NCI-H345 treated with DMSO at 0.1 percent for 48 hours (cell line): ENCODE data around the gene CENPP.
"Not testable (repeated sequence)": the region's sequence is repeated elsewhere in the genome, so short reads cannot be mapped to it uniquely, and the experiment has no call there.

ENCODE experiments used
- DNase-seq: peaks from one replicate; lab custom pipeline; 2025; ENCODE audit not compliant: unreplicated experiment; lab: John Stamatoyannopoulos, UW

The CENPP gene

DNA sequence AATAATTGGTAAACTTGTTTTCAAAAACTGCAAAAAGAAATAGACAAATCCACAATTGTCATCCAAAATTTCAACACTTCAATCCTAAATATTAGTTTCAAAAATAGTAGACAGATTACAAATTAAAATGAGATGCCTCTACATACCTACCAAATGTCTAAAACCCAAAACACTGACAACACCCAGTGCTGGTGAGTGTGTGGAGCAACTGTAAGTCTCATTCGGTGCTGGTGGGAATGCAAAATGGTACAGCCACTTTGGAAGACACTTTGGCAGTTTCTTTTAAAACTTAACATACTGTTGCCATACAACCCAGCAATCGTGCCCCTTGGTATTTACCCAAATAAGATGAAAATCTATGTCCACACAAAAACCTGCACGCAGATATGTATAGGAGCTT is 203.4 kb downstream of the CENPP start:
- DNase-seq = no peak

DNA sequence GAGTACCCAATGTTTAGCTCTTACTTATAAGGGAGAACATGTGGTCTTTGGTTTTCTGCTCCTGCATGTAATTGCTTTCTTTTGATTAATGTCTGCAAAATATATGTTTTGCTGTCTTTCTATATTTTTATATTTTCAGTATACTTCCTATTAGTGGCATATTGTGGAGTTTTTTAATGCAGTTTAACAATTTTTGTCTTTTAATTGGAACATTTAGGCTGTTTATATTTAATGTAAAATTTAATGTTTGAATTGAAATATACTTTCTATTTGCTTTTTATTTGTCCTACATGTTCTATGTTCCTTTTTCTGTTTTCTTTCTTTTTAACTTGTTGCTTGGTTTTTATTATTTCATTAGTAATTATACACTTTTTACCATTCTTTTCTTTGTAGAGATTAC is 205.1 kb downstream of the CENPP start:
- DNase-seq = no peak

DNA sequence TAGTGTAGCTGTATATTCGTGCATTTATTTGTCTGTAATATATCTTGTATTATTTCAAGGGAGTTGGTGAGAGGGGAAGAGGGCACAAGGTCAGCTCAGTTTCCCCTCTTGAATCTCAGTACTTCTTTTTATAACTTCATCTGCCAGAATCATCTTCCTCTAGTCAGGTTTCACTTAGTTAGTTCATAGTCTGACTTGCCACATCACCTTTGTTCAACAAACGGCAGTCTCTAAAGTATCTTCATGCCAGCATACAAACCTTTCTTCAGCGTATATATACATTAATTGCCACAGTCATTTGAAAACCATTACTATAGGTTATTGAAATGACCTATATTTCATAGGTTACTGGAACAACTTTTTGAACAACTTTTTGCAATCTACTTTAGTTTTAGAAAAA is 208.5 kb downstream of the CENPP start:
- DNase-seq = no peak

DNA sequence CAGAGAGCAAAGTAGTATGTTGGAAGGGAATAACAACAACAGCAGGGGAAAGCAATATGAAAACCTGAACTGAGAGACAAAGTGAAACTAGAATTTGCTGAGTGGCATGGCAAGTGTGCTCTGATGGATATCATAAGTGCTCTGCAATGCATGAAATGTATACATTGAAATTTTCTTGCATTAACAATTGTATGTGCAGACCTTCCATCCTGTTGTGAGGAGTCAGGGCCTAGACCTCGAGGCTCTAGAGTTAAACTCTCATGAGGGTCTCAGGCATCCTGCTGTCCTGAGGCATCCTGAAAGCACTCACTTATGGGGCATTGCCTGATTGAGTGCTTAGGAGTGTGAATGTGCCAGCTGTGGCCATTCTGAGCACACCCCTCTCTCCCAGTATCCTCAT is 208.9 kb downstream of the CENPP start:
- DNase-seq = no peak

DNA sequence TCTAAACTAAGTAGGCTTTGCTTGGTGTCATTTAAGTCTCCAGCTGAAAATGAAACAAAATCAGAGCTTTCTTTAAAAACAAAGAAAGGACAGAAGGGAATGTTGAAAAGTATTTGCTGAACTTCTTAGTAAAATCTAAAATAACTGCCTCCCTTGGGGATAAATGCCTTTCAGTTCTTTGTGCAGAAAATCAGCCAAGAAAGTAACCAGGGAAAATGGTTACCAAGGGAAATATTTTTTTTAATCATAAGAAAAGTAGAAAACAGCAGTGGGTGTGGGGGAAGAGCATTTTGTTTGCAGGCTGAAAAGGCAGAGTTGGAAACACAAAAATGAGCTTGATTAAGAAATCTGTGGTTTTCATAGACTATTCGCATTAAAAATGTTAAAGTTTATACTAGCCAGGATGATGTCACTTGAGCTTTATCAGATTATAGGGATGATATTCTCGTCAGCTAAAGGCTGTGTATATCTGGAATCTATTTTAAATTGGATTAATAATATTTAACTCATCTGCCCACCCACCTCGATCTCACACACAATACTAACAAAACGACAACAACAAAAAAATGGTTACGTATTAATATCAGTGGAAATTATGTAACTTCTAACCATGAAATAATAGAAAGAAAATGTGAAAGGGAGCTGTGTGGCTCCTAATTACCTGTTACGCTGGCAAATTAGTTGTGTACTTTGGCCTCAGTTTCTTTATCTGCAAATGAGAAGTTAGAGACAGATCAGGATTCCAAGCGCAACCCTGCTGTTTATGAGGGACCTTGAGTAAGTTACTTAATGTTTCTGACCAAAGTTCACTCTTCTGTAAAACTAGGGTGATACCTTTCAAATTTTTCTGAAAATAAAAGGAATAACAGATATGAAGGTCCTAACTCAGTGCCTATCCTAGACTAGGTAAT is 210.4 kb downstream of the CENPP start, which contains the start of gene ECM2:
Gene ECM2, minus strand, starts transcription at position 51 of the 911 bp plus-strand sequence. CDS start 13,124 bp downstream, outside the sequence.
- DNase-seq = no peak

DNA sequence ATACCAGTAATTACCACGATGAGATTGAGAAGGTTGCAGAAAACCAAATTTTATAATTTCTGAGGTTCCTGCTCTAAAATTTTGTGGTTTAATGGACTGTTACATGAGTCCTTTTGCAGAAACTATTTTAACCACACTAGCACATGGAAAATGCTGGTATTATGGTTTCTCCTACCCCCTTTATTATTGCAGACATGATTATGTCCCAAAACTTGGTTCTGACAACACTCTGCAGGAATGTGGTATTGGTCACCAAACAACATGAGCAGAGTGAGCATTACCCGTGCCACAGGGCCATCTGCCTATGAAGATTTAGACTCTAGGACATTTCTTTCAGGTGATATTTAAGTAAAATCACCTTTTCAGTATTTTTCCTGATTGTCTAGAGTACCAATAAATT is 212.8 kb downstream of the CENPP start:
- DNase-seq = no peak

DNA sequence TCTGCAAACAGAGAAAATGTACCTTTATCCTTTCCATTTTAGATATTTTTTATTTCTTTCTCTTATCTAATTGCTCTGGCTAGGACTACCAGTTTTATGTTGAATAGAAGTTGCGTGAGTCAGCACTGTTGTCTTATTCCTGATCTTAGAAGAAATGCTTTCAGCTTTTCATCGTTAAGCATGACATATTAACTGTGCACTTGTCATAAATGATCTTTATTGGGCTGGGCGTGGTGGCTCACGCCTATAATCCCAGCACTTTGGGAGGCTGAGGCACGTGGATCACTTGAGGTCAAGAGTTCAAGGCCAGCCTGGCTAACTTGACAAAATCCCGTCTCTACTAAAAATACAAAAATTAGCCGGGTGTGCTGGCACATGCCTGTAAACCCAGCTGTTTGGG is 218.2 kb downstream of the CENPP start:
- DNase-seq = no peak

DNA sequence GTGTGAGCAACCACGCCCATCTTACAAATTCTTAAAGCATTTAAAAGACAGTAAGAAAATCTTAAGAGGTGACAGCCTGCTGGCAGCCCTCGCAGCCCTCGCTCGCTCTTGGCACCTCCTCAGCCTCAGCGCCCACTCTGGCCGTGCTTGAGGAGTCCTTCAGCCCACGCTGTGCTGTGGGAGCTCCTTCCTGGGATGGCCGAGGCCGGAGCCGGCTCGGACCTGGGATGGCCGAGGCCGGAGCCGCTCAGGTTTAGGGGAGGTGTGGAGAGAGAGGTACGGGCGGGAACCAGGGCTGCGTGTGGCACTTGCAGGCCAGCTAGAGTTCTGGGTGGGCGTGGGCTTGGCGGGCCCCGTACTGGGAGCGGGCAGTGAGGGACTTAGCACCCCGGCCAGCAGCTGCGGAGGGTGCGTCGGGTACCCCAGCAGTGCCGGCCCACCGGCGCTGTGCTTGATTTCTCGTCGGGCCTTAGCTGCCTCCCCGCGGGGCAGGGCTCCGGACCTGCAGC is 219.3 kb downstream of the CENPP start:
- DNase-seq = no peak

DNA sequence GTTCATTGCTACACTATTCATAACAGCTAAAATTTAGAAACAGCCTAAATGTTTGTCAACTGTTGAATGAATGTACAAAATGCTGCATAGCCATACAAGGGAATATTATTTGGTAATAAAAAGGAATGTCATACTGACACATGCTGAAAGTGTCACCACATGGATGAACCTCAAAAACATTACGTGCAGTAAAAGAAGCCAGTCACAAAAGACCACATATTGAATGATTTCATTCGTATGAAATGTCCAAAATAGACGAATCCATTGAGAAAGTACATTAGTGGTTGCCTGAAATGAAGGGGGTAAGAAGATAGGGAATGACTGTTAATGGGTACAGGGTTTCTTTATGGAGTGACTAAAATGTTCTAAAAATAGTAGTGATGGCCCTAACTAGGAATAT is 221.6 kb downstream of the CENPP start:
- no peak for DNase-seq

DNA sequence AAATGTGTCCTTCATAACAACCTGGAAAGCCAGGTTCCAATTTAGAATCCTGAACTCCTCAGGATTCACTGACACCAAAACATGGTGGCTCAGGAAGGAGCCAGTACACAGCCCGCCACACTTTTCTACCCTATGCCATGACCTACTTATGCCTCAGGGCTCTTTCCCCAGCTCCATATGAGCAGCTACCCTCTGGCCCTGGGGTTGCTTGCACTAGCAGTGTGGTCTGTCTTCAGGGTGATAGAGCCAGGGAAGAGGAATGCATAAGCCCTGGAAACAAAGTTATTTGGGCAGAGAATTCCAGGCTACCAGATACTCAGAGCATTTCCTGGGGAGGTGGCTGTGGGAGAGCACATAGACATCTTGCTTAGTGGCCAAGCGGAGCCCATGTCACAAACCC is 225.0 kb downstream of the CENPP start:
- DNase-seq = no peak

DNA sequence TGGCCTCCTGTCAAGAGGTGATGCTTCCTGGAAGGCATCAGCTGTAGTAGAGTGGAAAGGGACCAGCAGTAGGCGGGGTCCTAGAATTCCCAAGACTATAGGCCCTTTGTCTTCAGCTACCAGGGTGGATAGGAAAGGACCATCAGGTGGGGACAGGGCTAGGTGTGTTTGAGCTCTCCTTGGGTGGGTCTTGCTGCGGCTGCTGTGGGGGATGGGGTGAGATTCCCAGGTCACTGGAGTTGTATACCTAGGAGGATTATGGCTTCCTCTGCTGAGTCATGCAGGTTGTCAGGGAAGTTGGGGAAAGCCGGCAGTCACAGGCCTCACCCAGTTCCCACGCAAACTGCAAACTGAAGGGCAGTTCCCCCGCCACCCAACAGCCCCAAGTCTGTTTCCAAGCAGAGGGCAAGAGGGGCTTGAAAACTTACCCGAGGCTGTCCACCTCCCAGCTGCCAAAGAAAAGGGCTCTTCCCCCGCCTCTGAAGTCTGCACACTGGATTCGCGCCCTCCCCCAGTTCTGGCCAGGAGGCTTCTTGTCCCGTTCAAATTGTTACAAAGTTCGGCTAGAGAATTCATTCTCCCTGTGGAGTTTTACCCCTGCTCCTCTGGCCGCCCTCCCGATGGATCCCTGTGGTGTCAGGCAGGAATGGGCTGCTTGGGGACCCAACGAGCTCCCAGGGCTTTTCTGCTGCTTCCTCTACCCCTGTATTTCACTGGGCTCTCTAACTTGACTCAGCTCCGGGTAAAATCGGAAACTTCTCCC is 233.0 kb downstream of the CENPP start:
- DNase-seq = no peak

DNA sequence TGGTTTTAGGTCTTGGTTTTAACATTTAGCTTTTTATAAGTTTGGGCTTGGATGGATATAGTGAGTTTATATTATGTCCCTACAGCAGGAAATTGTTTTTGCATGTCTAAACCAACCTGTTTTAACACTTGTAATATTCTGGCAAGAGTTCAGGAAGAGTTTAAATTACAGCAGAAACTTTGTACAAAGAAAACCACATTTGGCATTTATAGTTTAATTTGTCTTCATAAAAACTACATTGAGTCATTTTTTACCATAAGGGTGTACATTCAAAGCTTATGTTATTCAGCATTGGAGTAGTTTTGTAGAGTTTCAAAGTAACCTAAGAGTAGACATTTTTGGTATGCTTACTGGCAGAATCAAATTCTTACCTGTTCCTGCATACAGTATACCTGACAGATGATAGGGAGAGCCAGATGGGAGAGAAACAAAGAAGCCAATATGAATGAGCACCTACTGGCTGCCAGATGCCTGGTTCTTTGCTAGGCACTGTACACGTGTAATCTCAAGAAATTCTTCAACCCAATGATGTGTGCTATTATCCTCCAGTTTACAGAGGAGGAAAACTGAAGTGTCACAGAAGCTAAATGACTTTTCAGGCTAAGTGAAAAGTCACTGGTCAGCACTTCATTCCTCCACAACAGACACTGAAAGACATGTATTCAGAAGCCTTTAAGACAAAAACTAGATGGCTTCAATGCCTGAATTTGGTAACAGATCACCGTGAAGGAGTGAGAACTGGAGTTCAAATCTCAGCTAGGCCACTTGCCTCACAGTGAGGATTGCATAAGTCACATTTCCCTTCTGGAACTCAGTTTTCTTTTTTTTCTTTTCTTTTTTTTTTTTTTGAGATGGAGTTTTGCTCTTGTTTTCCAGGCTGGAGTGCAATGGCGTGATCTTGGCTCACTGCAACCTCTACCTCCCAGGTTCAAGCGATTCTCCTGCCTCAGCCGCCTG is 235.9 kb downstream of the CENPP start:
- no peak for DNase-seq

DNA sequence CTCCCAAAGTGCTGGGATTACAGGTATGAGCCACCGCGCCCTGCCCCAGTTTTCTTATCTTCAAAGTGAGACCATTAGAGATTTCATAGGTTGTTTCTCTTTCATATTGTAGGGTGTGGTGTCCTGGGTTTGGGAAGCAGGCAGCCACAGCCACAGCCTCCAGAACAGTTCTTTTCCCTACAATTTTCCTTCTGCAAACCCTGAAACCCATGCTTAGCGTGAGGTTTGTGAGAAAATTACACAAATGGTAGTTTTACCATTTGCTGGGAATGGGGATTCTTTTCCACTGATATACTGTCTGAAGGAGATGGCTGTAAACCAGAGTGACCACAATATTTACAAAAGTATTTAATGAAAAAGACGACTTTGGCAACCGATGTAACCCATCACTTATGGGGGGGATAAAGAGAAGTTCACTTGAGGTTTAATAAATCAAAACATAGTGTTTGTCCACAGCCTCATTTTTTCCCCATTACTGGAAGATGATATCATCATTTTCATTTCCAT is 236.8 kb downstream of the CENPP start:
- no peak for DNase-seq

DNA sequence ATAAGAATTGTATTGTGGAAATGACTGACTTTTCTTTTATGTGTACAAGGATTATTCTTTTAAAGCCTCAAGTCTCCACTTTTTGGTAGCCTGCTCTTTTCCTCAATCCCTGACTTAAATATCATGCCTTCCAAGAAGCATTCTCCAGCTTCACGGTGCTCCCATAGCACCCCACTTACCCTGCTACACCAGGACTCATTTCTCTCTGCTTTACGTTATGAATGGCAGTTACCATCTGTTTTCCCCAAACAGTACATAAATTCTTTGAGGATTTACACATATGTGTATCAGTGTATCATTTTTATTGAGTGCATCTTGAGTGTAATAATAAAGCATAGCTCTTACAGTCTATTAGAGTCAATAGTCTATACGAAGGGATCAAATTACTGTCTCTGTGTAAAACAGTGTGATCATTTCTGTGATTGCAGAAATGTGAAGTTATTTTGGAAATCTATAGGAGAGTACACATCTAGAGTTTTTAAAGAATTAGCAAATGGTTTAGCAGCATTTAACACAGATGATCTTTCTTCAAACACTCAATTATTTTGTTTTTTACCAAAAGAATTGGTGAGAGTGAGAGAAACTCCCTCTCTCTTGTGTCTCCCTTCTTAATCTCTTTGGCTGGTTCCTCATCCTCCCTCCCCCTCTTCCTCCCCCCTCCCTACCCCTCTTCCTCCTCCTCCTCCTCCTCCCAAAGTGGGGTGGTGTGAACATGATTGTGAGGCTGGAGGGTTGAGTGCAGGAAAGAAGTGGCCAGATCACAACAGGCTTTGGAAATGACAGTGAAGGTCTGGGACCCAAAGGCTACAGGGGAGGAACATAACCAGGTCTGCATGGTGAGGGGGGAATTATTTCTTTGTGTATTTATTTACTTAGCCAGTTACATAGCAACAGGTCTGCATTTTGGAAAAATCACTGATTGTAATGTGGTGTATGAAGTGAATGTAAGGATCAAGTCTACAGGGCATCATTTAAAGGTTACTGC is 237.7 kb downstream of the CENPP start:
- no peak for DNase-seq

DNA sequence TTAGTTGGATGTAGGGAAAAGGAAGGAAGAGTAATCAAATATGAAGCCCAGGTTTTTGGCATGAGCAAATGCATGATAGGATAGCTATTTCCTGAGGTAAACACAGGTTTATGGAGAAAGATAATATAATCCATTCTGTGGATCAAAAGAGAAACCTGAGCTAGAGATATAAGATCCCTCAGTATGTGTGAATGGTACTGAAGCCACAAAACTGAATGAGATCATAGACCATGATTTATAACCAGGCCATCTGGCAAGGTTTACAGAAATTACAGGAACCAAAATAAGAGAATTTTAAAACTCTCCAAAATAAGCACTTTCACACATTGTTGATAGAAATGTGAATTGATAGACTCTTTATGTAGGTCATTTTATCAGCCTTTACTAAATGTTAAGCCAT is 238.8 kb downstream of the CENPP start:
- no peak for DNase-seq

DNA sequence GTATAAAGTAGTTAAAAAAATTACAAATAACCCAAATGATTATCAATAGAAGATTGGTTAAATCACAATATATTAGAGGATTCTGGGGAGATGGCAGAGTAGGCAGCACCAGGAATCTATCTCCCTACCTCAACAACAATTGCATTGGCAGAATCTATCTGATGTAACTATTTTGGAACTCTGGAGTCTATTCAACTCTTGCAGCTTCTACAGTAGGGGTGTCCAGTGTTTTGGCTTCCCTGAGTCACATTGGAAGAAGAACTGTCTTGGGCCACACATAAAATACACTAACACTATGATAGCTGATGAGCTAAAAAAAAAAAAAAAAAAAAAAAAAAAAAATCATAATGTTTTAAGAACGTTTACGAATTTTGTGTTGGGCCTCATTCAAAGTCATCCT is 239.2 kb downstream of the CENPP start:
- DNase-seq = no peak

DNA sequence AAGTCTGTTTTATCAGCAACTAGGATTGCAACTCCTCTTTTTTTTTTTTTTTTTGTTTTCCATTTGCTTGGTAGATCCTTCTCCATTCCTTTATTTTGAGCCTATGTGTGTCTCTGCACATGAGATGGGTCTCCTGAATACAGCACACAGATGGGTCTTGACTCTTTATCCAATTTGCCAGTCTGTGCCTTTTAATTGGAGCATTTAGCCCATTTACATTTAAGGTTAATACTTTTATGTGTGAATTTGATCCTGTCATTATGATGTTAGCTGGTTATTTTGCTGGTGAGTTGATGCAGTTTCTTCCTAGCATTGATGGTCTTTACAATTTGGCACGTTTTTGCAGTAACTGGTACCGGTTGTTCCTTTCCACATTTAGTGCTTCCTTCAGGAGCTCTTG is 246.1 kb downstream of the CENPP start:
- DNase-seq = not testable (repeated sequence)

DNA sequence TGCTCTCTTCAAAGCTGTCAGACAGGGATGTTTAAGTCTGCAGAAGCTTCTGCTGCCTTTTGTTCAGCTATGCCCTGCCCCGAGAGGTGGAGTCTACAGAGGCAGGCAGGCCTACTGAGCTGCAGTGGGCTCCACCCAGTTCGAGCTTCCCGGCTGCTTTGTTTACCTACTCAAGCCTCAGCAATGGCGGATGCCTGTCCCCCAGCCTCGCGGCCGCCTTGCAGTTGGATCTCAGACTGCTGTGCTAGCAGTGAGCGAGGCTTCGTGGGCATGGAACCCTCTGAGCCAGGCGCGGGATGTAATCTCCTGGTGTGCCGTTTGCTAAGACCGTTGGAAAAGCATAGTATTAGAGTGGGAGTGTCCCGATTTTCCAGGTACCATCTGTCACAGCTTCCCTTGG is 247.9 kb downstream of the CENPP start:
- not testable (repeated sequence) for DNase-seq

DNA sequence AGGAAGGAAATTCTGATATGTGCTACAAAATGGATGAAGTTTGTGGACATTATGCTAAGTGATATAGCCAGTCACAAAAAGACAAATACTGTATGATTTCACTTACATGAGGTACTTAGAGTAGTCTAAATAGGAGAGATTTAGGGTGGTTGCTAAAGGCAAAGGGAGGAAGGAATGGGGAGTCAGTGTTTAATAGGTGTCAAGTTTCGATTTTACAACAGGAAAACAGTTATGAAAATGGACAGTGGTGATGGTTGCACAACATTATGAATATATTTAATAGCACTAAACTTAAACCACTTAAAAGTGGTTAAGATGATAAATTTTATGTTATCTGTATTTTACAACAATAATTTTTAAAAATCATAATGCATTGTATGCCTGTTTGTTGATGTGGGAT is 250.4 kb downstream of the CENPP start:
- DNase-seq = no peak
